HepG2 (cell line): ENCODE results near the gene PERCC1. TPM values are rescaled to one million over a fixed set of nuclear protein-coding genes. Genes with fewer than 3 reads are reported as not detected.

Experiments used
- ASH2L ChIP-seq: fragments of 300-600, 200-600 bp; sonication (generic); IDR thresholded peaks from 2 replicates; pipeline ENCODE4 v1.7.0; 2017; ENCODE audit warnings: low read depth, mild to moderate bottlenecking, moderate library complexity, mixed read lengths, low read length; ENCODE audit not compliant: insufficient read length
- ELF1 ChIP-seq: sonication (generic); formaldehyde crosslinking; IDR thresholded peaks from 2 replicates; pipeline ENCODE4 v1.4.0; 2020; ENCODE audit warnings: missing genetic modification reagents
- JUN ChIP-seq: sonication (generic); formaldehyde crosslinking; IDR thresholded peaks from 2 replicates; pipeline ENCODE4 v1.4.0; 2020; ENCODE audit warnings: mild to moderate bottlenecking, missing genetic modification reagents
- KLF16 ChIP-seq, 2 experiments: sonication (generic) in 1 of 2; formaldehyde crosslinking in 1 of 2; IDR thresholded peaks; 2 replicates each; pipeline versions ENCODE4 v1.6.1 to v1.8.0; 2016 to 2023; ENCODE audit warnings: missing genetic modification reagents in 2 of 2, missing compliant biosample characterization in 1 of 2
- LBX2 ChIP-seq: sonication (generic); formaldehyde crosslinking; IDR thresholded peaks from 2 replicates; pipeline ENCODE4 v1.5.0; 2020; ENCODE audit warnings: missing genetic modification reagents, mild to moderate bottlenecking, borderline replicate concordance
- PAXIP1 ChIP-seq: sonication (generic); formaldehyde crosslinking; conservative IDR thresholded peaks from 2 replicates; pipeline ENCODE4 v1.4.0; 2020; ENCODE audit warnings: mild to moderate bottlenecking, missing genetic modification reagents, moderate library complexity
- RBM39 ChIP-seq: fragments of 200-400 bp; formaldehyde crosslinking; IDR thresholded peaks from one replicate; pipeline ENCODE4 v1.6.1; 2018; ENCODE audit warnings: antibody characterized with exemption, mild to moderate bottlenecking, low read depth, low read length; ENCODE audit not compliant: poor library complexity, severe bottlenecking
- TEAD3 ChIP-seq: optimal IDR thresholded peaks from 2 replicates; pipeline ENCODE3; 2016; ENCODE audit warnings: borderline replicate concordance
- TOE1 ChIP-seq: sonication (generic); formaldehyde crosslinking; IDR thresholded peaks from 2 replicates; pipeline ENCODE4 v1.4.0; 2020; ENCODE audit warnings: mild to moderate bottlenecking, missing genetic modification reagents
- U2AF2 ChIP-seq: fragments of 200-400 bp; formaldehyde crosslinking; IDR thresholded peaks from 2 replicates; pipeline ENCODE4 v1.6.1; 2017; ENCODE audit warnings: low read depth, mild to moderate bottlenecking, low read length
- ZBTB14 ChIP-seq: sonication (generic); formaldehyde crosslinking; IDR thresholded peaks from 2 replicates; pipeline ENCODE4 v1.4.0; 2020; ENCODE audit warnings: missing genetic modification reagents
- ZNF484 ChIP-seq: sonication (generic); formaldehyde crosslinking; IDR thresholded peaks from 2 replicates; pipeline ENCODE4 v1.5.1; 2020; ENCODE audit warnings: mild to moderate bottlenecking, low read depth, missing genetic modification reagents, borderline replicate concordance
- ZNF878 ChIP-seq: sonication (generic); formaldehyde crosslinking; IDR thresholded peaks from 2 replicates; pipeline ENCODE4 v1.8.1; 2023; ENCODE audit warnings: mild to moderate bottlenecking, missing genetic modification reagents, moderate library complexity
- polyA plus RNA-seq, 8 experiments: library from polyadenylated mRNA; depleted of rRNA in 3 of 8; stranded (reverse) in 7 of 8; unstranded in 1 of 8; fragments of >200 nt; fragmentation: Illumina TruSeq in 4 of 8; extraction: Trizol in 4 of 8; gene quantifications; 2 replicates each; pipeline versions ENCODE4 v1.2.1 to v1.2.3, GENCODE V29; 2011 to 2016; ENCODE audit warnings: low read depth in 4 of 8, missing spikeins in 1 of 8, mixed read lengths in 1 of 8; ENCODE audit not compliant: insufficient read depth in 1 of 8
- total RNA-seq, 5 experiments: library from RNA; depleted of rRNA; stranded (reverse); fragments of >200 nt; fragmentation: Illumina TruSeq; extraction: Trizol; gene quantifications; 2 replicates each; pipeline ENCODE4 v1.2.3, GENCODE V29; 2016; ENCODE audit warnings: low read depth in 1 of 5
- TF ChIP-seq, protein P1 (sequence below): sonication (generic); formaldehyde crosslinking; IDR thresholded peaks from 2 replicates; pipeline ENCODE4 v1.4.0; 2020; ENCODE audit warnings: missing genetic modification reagents, mild to moderate bottlenecking, borderline replicate concordance
- TF ChIP-seq, protein P2 (sequence below): sonication (generic); formaldehyde crosslinking; IDR thresholded peaks from 2 replicates; pipeline ENCODE4 v1.8.1; 2023; ENCODE audit warnings: mild to moderate bottlenecking, missing genetic modification reagents

The PERCC1 gene
- total and polyA plus RNA-seq, 2 of the 13 experiments (the other 11 are each of a cell fraction or from before 2014, with no cell fraction given), result 0.15 TPM; not detected in 1

GRCh38 chr16:1435921-1436697 lies 5.2 kb downstream of the PERCC1 start (continued):
- TF ChIP-seq RBM39 (no peak), U2AF2 (no peak), ZBTB14 (CRISPR knock-in tag) (no peak), LBX2 (0 out of 2 replicates have a peak, but pooled peaks have one; percentile 21), TEAD3 (CRISPR knock-in tag) (no peak), ZNF484 (CRISPR knock-in tag) (no peak), TOE1 (CRISPR knock-in tag) (no peak), ELF1 (CRISPR knock-in tag) (no peak), JUN (CRISPR knock-in tag) (no peak), ASH2L (peak; percentile 51), ZNF878 (CRISPR knock-in tag) (no peak), PAXIP1 (CRISPR knock-in tag) (peak; percentile 30; the same call in 1 of the 2 replicates), KLF16 (CRISPR knock-in tag; IDR thresholded peaks at IDR 0.05) (peak in 1 of 2 experiments; percentile 51; a peak in 1 of 4 replicates)
- TF ChIP-seq, protein P1, sequence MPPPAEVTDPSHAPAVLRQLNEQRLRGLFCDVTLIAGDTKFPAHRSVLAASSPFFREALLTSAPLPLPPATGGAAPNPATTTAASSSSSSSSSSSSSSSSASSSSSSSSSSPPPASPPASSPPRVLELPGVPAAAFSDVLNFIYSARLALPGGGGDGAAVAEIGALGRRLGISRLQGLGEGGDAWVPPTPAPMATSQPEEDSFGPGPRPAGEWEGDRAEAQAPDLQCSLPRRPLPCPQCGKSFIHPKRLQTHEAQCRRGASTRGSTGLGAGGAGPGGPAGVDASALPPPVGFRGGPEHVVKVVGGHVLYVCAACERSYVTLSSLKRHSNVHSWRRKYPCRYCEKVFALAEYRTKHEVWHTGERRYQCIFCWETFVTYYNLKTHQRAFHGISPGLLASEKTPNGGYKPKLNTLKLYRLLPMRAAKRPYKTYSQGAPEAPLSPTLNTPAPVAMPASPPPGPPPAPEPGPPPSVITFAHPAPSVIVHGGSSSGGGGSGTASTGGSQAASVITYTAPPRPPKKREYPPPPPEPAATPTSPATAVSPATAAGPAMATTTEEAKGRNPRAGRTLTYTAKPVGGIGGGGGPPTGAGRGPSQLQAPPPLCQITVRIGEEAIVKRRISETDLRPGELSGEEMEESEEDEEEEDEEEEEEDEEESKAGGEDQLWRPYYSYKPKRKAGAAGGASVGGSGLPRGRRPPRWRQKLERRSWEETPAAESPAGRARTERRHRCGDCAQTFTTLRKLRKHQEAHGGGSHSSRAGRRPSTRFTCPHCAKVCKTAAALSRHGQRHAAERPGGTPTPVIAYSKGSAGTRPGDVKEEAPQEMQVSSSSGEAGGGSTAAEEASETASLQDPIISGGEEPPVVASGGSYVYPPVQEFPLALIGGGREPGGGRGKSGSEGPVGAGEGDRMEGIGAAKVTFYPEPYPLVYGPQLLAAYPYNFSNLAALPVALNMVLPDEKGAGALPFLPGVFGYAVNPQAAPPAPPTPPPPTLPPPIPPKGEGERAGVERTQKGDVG, result 0 out of 2 replicates have a peak, but pooled peaks have one; percentile 26
- TF ChIP-seq, protein P2, sequence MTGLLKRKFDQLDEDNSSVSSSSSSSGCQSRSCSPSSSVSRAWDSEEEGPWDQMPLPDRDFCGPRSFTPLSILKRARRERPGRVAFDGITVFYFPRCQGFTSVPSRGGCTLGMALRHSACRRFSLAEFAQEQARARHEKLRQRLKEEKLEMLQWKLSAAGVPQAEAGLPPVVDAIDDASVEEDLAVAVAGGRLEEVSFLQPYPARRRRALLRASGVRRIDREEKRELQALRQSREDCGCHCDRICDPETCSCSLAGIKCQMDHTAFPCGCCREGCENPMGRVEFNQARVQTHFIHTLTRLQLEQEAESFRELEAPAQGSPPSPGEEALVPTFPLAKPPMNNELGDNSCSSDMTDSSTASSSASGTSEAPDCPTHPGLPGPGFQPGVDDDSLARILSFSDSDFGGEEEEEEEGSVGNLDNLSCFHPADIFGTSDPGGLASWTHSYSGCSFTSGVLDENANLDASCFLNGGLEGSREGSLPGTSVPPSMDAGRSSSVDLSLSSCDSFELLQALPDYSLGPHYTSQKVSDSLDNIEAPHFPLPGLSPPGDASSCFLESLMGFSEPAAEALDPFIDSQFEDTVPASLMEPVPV (CRISPR knock-in tag), result peak; percentile 42; the same call in 1 of the 2 replicates
